Measurements from ENCODE around the gene RREB1.

Gene RREB1

DNA sequence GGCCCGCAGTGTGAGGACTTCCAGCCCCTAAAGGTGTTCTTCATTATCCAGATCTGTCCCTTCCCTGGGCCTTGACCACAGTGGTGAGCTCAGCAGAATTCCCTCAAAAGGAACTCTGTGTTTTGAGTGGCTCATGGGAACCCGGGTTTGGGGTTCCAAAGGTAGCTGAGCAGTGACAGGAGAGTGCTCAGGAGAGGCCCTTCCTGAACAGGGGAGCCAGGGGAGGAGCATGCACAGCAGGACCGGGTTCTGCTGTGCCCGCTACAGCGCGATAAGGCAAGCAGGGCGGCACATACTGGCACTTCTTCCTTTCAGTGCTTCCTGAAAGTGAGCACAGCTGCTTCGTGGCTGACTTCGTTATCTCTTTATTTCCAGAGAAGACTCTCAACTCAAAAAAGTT lies 117.0 kb downstream of the RREB1 start:
- Histone ChIP-seq H3K27me3 (ENCODE audit: control insufficient read depth, insufficient read depth, low read length) (no peaks in the 10 kb centered on the region), H3K36me3 (ENCODE audit: control insufficient read depth, insufficient read depth, low read length) (peaks cover 12% of the 10 kb centered on the region), H3K4me3 (ENCODE audit: low read length) (no peak overlapping the region), H3K9me3 (ENCODE audit: control insufficient read depth, insufficient read depth, low read length) (no peaks in the 10 kb centered on the region), H3K4me1 (ENCODE audit: control insufficient read depth, insufficient read depth, low read length) (no peaks in the 10 kb centered on the region), H3K27ac (ENCODE audit: low read length) (no peak overlapping the region)
- no peak for DNase-seq (ENCODE audit: low read depth, low spot score)
- no CpG with 5 or more reads among the region's 9 CpGs for WGBS (ENCODE audit: insufficient coverage, insufficient read length)

DNA sequence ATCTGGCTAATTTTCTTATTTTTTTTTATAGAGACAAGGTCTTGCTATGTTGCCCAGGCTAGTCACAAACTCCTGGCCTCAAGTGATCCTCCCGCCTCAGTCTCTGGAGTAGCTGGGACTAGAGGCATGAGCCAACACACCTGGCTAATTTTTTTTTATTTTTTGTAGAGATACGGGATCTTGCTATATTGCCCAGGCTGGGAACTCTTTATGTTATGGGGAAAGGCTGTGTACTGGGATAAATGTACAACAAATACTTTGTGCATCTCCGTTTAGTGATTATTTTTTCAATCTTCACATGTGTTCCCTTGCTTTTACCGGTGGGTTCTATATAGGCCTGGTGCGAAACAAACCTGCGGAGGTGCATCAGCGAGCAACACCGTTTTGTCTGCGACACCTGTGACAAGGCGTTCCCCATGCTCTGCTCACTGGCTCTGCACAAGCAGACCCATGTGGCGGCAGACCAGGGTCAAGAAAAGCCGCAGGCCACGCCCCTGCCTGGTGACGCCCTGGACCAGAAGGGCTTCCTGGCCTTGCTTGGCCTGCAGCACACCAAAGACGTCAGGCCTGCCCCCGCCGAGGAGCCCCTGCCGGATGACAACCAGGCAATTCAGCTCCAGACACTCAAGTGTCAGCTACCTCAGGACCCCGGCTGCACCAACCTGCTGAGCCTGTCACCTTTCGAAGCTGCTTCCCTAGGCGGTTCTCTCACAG lies 121.1 kb downstream of the RREB1 start:
- H3K27me3 ChIP-seq (ENCODE audit: control insufficient read depth, insufficient read depth, low read length): no peaks in the 10 kb centered on the region
- no CpG with 5 or more reads among the region's 21 CpGs for WGBS (ENCODE audit: insufficient coverage, insufficient read length)
- peaks cover 28% of the 10 kb centered on the region for H3K36me3 ChIP-seq (ENCODE audit: control insufficient read depth, insufficient read depth, low read length)
- H3K9me3 ChIP-seq (ENCODE audit: control insufficient read depth, insufficient read depth, low read length): no peaks in the 10 kb centered on the region
- H3K27ac ChIP-seq (ENCODE audit: low read length): no peak overlapping the region
- no peak for DNase-seq (ENCODE audit: low read depth, low spot score)
- H3K4me1 ChIP-seq (ENCODE audit: control insufficient read depth, insufficient read depth, low read length): no peaks in the 10 kb centered on the region
- H3K4me3 ChIP-seq (ENCODE audit: low read length): no peak overlapping the region

DNA sequence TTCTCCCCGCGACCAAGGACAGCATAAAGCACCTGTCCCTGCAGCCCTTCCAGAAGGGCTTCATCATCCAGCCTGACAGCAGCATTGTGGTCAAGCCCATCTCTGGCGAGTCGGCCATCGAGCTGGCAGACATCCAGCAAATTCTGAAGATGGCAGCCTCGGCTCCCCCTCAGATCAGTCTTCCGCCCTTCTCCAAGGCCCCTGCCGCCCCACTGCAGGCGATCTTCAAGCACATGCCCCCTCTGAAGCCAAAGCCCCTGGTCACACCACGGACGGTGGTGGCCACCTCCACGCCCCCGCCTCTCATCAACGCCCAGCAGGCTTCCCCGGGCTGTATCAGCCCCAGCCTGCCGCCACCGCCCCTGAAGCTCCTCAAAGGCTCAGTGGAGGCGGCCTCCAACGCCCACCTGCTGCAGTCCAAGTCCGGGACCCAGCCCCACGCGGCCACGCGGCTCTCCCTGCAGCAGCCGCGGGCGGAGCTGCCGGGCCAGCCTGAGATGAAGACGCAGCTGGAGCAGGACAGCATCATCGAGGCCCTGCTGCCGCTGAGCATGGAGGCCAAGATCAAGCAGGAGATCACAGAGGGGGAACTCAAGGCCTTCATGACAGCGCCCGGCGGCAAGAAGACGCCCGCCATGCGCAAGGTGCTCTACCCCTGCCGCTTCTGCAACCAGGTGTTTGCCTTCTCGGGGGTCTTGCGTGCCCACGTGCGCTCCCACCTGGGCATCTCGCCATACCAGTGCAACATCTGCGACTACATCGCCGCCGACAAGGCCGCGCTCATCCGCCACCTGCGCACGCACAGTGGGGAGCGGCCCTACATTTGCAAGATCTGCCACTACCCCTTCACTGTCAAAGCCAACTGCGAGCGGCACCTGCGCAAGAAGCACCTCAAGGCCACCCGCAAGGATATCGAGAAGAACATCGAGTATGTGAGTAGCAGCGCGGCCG lies 121.9 kb downstream of the RREB1 start:
- no peak for DNase-seq (ENCODE audit: low read depth, low spot score)
- Histone ChIP-seq H3K36me3 (ENCODE audit: control insufficient read depth, insufficient read depth, low read length) (peaks cover 28% of the 10 kb centered on the region), H3K9me3 (ENCODE audit: control insufficient read depth, insufficient read depth, low read length) (no peaks in the 10 kb centered on the region), H3K4me3 (ENCODE audit: low read length) (no peak overlapping the region), H3K27ac (ENCODE audit: low read length) (no peak overlapping the region), H3K4me1 (ENCODE audit: control insufficient read depth, insufficient read depth, low read length) (no peaks in the 10 kb centered on the region), H3K27me3 (ENCODE audit: control insufficient read depth, insufficient read depth, low read length) (no peaks in the 10 kb centered on the region)
- WGBS (ENCODE audit: insufficient coverage, insufficient read length): no CpG with 5 or more reads among the region's 62 CpGs

DNA sequence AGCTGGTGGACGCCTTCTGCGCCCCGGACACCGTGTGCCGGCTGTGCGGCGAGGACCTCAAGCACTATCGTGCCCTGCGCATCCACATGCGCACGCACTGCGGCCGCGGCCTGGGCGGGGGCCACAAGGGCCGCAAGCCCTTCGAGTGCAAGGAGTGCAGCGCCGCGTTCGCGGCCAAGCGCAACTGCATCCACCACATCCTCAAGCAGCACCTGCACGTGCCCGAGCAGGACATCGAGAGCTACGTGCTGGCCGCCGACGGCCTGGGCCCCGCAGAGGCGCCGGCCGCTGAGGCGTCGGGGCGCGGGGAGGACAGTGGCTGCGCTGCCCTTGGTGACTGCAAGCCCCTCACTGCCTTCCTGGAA lies 122.5 kb downstream of the RREB1 start:
- Histone ChIP-seq H3K4me3 (ENCODE audit: low read length) (no peak overlapping the region), H3K4me1 (ENCODE audit: control insufficient read depth, insufficient read depth, low read length) (no peaks in the 10 kb centered on the region), H3K36me3 (ENCODE audit: control insufficient read depth, insufficient read depth, low read length) (peaks cover 28% of the 10 kb centered on the region), H3K27me3 (ENCODE audit: control insufficient read depth, insufficient read depth, low read length) (no peaks in the 10 kb centered on the region), H3K27ac (ENCODE audit: low read length) (no peak overlapping the region), H3K9me3 (ENCODE audit: control insufficient read depth, insufficient read depth, low read length) (no peaks in the 10 kb centered on the region)
- no peak for DNase-seq (ENCODE audit: low read depth, low spot score)
- no CpG with 5 or more reads among the region's 39 CpGs for WGBS (ENCODE audit: insufficient coverage, insufficient read length)

DNA sequence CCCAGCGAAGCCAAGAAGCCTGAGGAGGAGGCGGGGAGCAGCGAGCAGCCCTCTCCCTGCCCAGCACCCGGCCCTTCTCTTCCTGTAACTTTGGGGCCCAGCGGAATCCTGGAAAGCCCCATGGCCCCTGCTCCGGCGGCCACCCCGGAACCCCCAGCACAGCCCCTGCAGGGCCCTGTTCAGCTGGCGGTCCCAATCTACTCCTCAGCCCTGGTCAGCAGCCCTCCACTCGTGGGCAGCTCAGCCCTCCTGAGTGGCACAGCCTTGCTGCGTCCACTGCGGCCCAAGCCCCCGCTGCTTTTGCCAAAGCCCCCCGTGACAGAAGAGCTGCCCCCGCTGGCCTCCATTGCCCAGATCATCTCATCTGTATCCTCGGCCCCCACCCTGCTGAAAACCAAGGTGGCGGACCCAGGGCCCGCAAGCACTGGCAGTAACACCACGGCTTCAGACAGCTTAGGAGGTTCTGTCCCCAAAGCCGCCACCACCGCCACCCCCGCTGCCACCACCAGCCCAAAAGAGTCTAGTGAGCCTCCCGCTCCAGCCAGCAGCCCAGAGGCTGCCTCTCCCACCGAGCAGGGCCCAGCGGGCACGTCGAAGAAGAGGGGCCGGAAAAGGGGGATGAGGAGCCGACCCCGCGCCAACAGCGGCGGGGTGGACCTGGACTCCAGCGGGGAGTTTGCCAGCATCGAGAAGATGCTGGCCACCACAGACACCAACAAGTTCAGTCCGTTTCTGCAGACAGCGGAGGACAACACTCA lies 123.4 kb downstream of the RREB1 start:
- Histone ChIP-seq H3K36me3 (ENCODE audit: control insufficient read depth, insufficient read depth, low read length) (peaks cover 26% of the 10 kb centered on the region), H3K9me3 (ENCODE audit: control insufficient read depth, insufficient read depth, low read length) (no peaks in the 10 kb centered on the region), H3K27ac (ENCODE audit: low read length) (no peak overlapping the region), H3K4me1 (ENCODE audit: control insufficient read depth, insufficient read depth, low read length) (no peaks in the 10 kb centered on the region), H3K27me3 (ENCODE audit: control insufficient read depth, insufficient read depth, low read length) (no peaks in the 10 kb centered on the region), H3K4me3 (ENCODE audit: low read length) (no peak overlapping the region)
- no CpG with 5 or more reads among the region's 37 CpGs for WGBS (ENCODE audit: insufficient coverage, insufficient read length)
- DNase-seq (ENCODE audit: low read depth, low spot score): no peak

DNA sequence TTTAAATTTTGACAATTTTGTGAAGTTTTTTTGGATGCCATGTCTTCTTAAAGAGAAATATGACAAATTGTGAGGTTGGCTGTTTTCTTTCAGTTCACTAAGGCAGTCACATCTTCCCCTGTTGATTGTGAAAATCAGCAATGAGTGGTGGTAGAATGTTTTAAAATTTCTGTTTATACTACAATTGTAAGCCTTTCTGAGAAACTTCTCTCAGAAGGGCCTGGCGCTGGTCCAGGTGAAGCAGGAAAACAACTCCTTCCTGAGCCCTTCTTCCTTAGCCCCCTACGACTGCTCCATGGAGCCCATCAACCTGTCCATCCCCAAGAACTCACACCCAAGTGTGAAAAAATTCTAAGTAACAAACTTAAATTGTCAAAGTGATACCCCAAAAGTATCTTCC lies 124.6 kb downstream of the RREB1 start:
- no CpG with 5 or more reads among the region's 2 CpGs for WGBS (ENCODE audit: insufficient coverage, insufficient read length)
- H3K4me3 ChIP-seq (ENCODE audit: low read length): no peak overlapping the region
- no peak for DNase-seq (ENCODE audit: low read depth, low spot score)
- H3K27ac ChIP-seq (ENCODE audit: low read length): no peak overlapping the region
- peaks cover 26% of the 10 kb centered on the region for H3K36me3 ChIP-seq (ENCODE audit: control insufficient read depth, insufficient read depth, low read length)
- no peaks in the 10 kb centered on the region for H3K27me3 ChIP-seq (ENCODE audit: control insufficient read depth, insufficient read depth, low read length)
- no peaks in the 10 kb centered on the region for H3K4me1 ChIP-seq (ENCODE audit: control insufficient read depth, insufficient read depth, low read length)
- H3K9me3 ChIP-seq (ENCODE audit: control insufficient read depth, insufficient read depth, low read length): no peaks in the 10 kb centered on the region

DNA sequence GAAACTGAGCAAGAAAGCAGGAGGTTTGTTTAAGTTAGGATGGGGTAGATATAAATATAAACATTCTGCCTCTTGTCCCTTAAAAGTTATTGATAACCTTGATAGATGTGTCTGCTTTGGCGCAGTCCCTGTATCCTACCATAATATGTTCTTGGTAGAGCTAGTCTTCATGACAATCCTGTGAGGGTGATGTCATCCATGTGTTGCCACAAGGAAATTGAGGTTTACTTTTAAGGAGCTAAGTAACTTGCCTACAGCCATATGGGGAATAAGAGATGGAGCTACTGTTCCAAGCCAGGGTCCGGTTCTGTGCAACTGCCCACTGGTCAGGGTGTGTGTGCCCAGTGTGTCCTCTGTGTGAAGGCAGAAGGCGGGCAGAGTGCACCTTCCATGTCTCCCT lies 126.8 kb downstream of the RREB1 start:
- no peak for DNase-seq (ENCODE audit: low read depth, low spot score)
- H3K9me3 ChIP-seq (ENCODE audit: control insufficient read depth, insufficient read depth, low read length): no peaks in the 10 kb centered on the region
- H3K4me1 ChIP-seq (ENCODE audit: control insufficient read depth, insufficient read depth, low read length): no peaks in the 10 kb centered on the region; the same call in 1 of the 2 replicates
- no CpG with 5 or more reads among the region's 3 CpGs for WGBS (ENCODE audit: insufficient coverage, insufficient read length)
- no peak overlapping the region for H3K27ac ChIP-seq (ENCODE audit: low read length)
- H3K36me3 ChIP-seq (ENCODE audit: control insufficient read depth, insufficient read depth, low read length): peaks cover 18% of the 10 kb centered on the region
- no peaks in the 10 kb centered on the region for H3K27me3 ChIP-seq (ENCODE audit: control insufficient read depth, insufficient read depth, low read length)
- H3K4me3 ChIP-seq (ENCODE audit: low read length): no peak overlapping the region

DNA sequence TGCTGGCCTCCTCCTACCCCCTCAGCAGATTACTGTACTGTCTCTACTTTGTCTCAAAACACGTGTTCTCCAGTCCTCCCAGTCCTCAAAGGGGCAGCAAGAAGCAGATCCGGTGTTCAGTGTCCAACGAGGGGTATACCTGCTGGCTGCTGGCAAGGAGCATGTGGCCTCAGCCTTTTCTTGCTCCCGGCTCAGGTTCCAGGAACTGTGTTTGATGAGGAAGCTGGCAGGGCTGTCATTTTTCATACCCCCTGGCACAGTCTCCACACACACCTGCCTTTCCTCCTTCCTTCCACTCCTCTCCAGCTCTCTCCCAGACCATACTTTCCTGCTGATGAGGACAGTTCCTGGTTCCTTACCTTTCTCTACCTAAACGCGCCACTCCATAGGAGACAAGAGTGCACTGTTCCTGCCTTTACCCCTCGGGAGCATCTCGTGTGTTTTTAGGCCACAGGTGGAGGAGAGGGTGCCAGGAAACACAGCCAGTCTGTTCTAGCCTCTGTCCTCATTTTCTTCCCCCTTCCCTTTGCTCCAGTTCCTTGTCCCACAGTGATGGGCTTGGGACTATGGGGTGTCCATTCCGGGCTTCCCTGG lies 128.0 kb downstream of the RREB1 start:
- H3K27me3 ChIP-seq (ENCODE audit: control insufficient read depth, insufficient read depth, low read length): no peaks in the 10 kb centered on the region
- peaks cover 9% of the 10 kb centered on the region for H3K36me3 ChIP-seq (ENCODE audit: control insufficient read depth, insufficient read depth, low read length)

DNA sequence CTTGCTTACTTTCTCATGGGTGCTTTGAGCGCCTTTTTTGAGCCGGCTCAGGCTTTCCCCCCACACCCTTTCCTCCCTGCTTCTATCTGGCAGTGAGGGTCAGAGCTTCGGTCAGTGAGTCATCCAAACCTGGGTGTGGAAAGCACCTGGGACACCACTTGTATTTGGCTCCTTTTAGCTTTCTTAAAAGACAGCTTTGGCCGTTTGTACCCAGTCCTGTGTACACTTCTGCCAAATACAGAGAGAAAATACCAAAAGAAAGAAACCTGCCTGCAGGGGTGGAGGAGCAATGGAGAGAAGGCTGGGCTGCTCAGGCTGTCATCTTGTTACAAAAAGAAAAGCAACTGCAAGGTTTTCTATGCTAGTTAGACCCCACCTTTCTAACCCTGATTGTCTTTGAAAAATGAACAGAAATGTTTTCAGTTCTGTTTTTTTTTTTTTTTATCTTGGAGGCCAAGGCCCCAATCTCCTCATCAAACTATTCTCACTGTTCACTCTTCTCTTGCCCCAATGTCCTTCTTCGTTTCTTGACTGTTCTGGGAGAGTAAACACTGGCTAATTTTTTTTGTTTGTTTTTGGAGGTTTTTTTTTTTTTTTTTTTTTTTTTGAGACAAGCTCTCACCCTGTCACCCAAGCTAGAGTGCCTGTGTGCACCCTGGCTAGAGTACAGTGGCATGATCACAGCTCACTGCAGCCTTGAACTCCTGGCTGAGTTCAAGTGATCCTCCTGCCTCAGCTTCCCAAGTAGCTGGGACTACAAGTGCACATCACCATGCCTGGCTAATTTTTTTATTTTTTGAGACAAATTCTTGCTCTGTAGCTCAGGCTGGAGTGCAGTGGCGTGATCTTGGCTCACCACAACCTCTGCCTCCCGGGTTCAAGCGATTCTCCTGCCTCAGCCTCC lies 128.8 kb downstream of the RREB1 start:
- H3K4me1 ChIP-seq (ENCODE audit: control insufficient read depth, insufficient read depth, low read length): peaks cover under 1% of the 10 kb centered on the region; the same call in 1 of the 2 replicates
- peaks cover 3% of the 10 kb centered on the region; the same call in 1 of the 2 replicates for H3K36me3 ChIP-seq (ENCODE audit: control insufficient read depth, insufficient read depth, low read length)
- H3K9me3 ChIP-seq (ENCODE audit: control insufficient read depth, insufficient read depth, low read length): no peaks in the 10 kb centered on the region
- no peak overlapping the region for H3K4me3 ChIP-seq (ENCODE audit: low read length)
- H3K27me3 ChIP-seq (ENCODE audit: control insufficient read depth, insufficient read depth, low read length): no peaks in the 10 kb centered on the region
- no peak overlapping the region for H3K27ac ChIP-seq (ENCODE audit: low read length)
- WGBS (ENCODE audit: insufficient coverage, insufficient read length): no CpG with 5 or more reads among the region's 8 CpGs
- no peak for DNase-seq (ENCODE audit: low read depth, low spot score)

More for the DNA sequence above, 128.0 kb downstream of the RREB1 start:
- no peak overlapping the region for H3K4me3 ChIP-seq (ENCODE audit: low read length)
- no peak overlapping the region for H3K27ac ChIP-seq (ENCODE audit: low read length)
- H3K4me1 ChIP-seq (ENCODE audit: control insufficient read depth, insufficient read depth, low read length): no peaks in the 10 kb centered on the region; the same call in 1 of the 2 replicates
- H3K9me3 ChIP-seq (ENCODE audit: control insufficient read depth, insufficient read depth, low read length): no peaks in the 10 kb centered on the region
- no peak for DNase-seq (ENCODE audit: low read depth, low spot score)
- WGBS (ENCODE audit: insufficient coverage, insufficient read length): no CpG with 5 or more reads among the region's 9 CpGs
